Heart left ventricle (tissue), 13 donors: ENCODE data around the gene SLC23A3.

Experiments
- CTCF ChIP-seq, 12 donors: fragments of 200-600 bp; sonication (generic) in 4 of 12; IDR thresholded peaks; one replicate each; pipeline versions ENCODE4 v1.5.0 to v1.8.0; 2018 to 2022; ENCODE audit warnings: antibody characterized with exemption in 12 of 12, mild to moderate bottlenecking in 5 of 12
- POLR2A ChIP-seq, 2 donors: fragments of 450-650 bp; IDR thresholded peaks; one replicate each; pipeline ENCODE4 v1.6.1; 2017; ENCODE audit warnings: antibody characterized with exemption in 2 of 2, mild to moderate bottlenecking in 2 of 2, moderate library complexity in 2 of 2
- donor health status: ischemic (EF 13 %, LVEDD 7.1; RV severe dilation, severe dysfunction).
- donor health status: DM: no; HTN: yes; CAD: no.
- donor health status: DM: no; HTN: no; CAD: no.
- donor health status: ischemic (EF 25% LVEDD 6.9; RV normal size, moderate dysfunction).
- donor health status: ischemic (EF 25% LVEDD 5.7; RV mildly dilated, moderate dysfunction).
- donor health status: ischemic (EF 35%, LVEDD 5.7; RV mildly dilated, moderate dysfunction).
- donor health status: nonischemic (EF 11% LVEDD 7.7; RV severe dilation, severe dysfunction).
- donor health status: DM: yes; HTN: yes; CAD: no.
- donor health status: PGD.
- donor health status: ischemic (EF 29% LVEDD 5.4; RV normal size, mild dysfunction).
- donor health status: nonischemic (EF 23%, LVEDD 6.1; RV moderate dilation, normal function).

- TF ChIP-seq CTCF (IDR thresholded peaks at IDR 0.05) (no peak), POLR2A (IDR thresholded peaks at IDR 0.05) (no peak)
Observed at GRCh38 chr2:219205165-219205538, 35.3 kb upstream of the SLC23A3 start.
